Endothelial cell of umbilical vein (primary cell): ENCODE measurements around the gene GRIFIN. TPM values are rescaled to one million over a fixed set of nuclear protein-coding genes. Genes with fewer than 3 reads are reported as not detected.

Experiments
- BruUV-seq: library from RNA; stranded (reverse); fragments of 400-500 nt; replicated peaks from 2 replicates; lab custom pipeline; 2021; lab: Mats Ljungman, UMichigan
- CTCF ChIA-PET: fragments of 300-600, 350-600 bp; sonication (Branson Sonifier 250); formaldehyde crosslinking; loops from one replicate; lab custom pipeline; 2021; ENCODE audit warnings: antibody characterized with exemption, inconsistent platforms; lab: Charles Lee
- POLR2A ChIA-PET: fragments of 300-600, 350-600 bp; sonication (Branson Sonifier 250); formaldehyde crosslinking; loops from one replicate; lab custom pipeline; 2021; ENCODE audit warnings: antibody characterized with exemption, inconsistent platforms; lab: Charles Lee
- DNase-seq: peaks from one replicate; pipeline ENCODE4 v3.0.0-alpha.2; 2011; ENCODE audit warnings: low read depth, low spot score
- FAIRE-seq: peaks from 2 replicates; lab custom pipeline; 2011; peaks lifted over from hg19 to GRCh38; lab: Jason Lieb, UNC
- H2AFZ ChIP-seq: 2 replicates; pipeline ENCODE4 v1.6.0; 2012; ENCODE audit warnings: low read depth, low read length, control low read depth, inconsistent platforms
- H3K27ac ChIP-seq: 2 replicates; pipeline ENCODE4 v1.5.1; 2011; ENCODE audit warnings: low read depth, mild to moderate bottlenecking, control low read depth, low read length, moderate library complexity; ENCODE audit not compliant: insufficient read depth
- H3K27me3 ChIP-seq, 2 experiments: 2 replicates each; pipeline versions ENCODE4 v1.6.0 to v1.6.1; 2011; ENCODE audit warnings: low read length in 2 of 2, mixed read lengths in 1 of 2; ENCODE audit not compliant: control insufficient read depth in 2 of 2, insufficient read depth in 2 of 2
- H3K36me3 ChIP-seq, 2 experiments: 2 replicates in 1 of 2; 3 replicates in 1 of 2; pipeline ENCODE4 v1.5.1; 2011; ENCODE audit warnings: low read length in 2 of 2, mild to moderate bottlenecking in 1 of 2, moderate library complexity in 1 of 2; ENCODE audit not compliant: control insufficient read depth in 2 of 2, insufficient read depth in 2 of 2; ENCODE audit errors: extremely low read depth in 1 of 2
- H3K4me1 ChIP-seq: 3 replicates; pipeline ENCODE4 v1.5.1; 2011; ENCODE audit warnings: mild to moderate bottlenecking, low read length; ENCODE audit not compliant: control insufficient read depth, insufficient read depth; ENCODE audit errors: extremely low read depth
- H3K4me2 ChIP-seq: 2 replicates; pipeline ENCODE4 v1.6.1; 2011; ENCODE audit warnings: low read length, control low read depth, mixed read lengths; ENCODE audit not compliant: insufficient read depth
- H3K4me3 ChIP-seq, 3 experiments: fragments of 200-600 bp in 1 of 3; sonication (generic), shearing (Covaris generic) in 1 of 3; replicated peaks in 1 of 3; 2 replicates each; pipeline ENCODE4 v1.5.1; 2011 to 2016; ENCODE audit warnings: control low read depth in 3 of 3, low read length in 3 of 3, mild to moderate bottlenecking in 2 of 3, inconsistent platforms in 1 of 3, low read depth in 1 of 3, moderate library complexity in 1 of 3; ENCODE audit not compliant: insufficient read depth in 1 of 3
- H3K79me2 ChIP-seq: 2 replicates; pipeline ENCODE4 v1.6.0; 2012; ENCODE audit warnings: low read length, inconsistent platforms; ENCODE audit not compliant: control insufficient read depth, insufficient read depth
- H3K9ac ChIP-seq: replicated peaks from 2 replicates; pipeline ENCODE3; 2011; ENCODE audit warnings: low read length, control low read depth; ENCODE audit not compliant: insufficient read depth; ENCODE audit errors: extremely low read depth
- H3K9me1 ChIP-seq: replicated peaks from 3 replicates; pipeline ENCODE4 v1.6.0; 2011; ENCODE audit warnings: mild to moderate bottlenecking, low read length; ENCODE audit not compliant: control insufficient read depth, insufficient read depth; ENCODE audit errors: extremely low read depth
- H3K9me3 ChIP-seq: replicated peaks from 2 replicates; pipeline ENCODE4 v1.5.1; 2012; ENCODE audit warnings: low read length, inconsistent platforms; ENCODE audit not compliant: control insufficient read depth, insufficient read depth
- H4K20me1 ChIP-seq: replicated peaks from 2 replicates; pipeline ENCODE3; 2011; ENCODE audit warnings: mild to moderate bottlenecking, low read length; ENCODE audit not compliant: control insufficient read depth, insufficient read depth; ENCODE audit errors: extremely low read depth
- CTCF ChIP-seq, 2 donors: IDR thresholded peaks; 1 replicate in 1 of 2; 2 replicates in 1 of 2; pipeline ENCODE4 v1.5.1; 2011; ENCODE audit warnings: low read length in 2 of 2, mild to moderate bottlenecking in 2 of 2, moderate library complexity in 2 of 2, control low read depth in 1 of 2, inconsistent platforms in 1 of 2, low read depth in 1 of 2; ENCODE audit not compliant: insufficient read depth in 1 of 2; ENCODE audit errors: extremely low read depth in 1 of 2
- EZH2 ChIP-seq: IDR thresholded peaks from 2 replicates; pipeline ENCODE4 v1.6.1; 2012; ENCODE audit warnings: borderline replicate concordance, low read depth, mild to moderate bottlenecking, moderate library complexity, low read length, inconsistent platforms; ENCODE audit not compliant: severe bottlenecking
- FOS ChIP-seq: IDR thresholded peaks from 2 replicates; pipeline ENCODE4 v1.6.1; 2011; ENCODE audit warnings: mild to moderate bottlenecking, low read length, moderate library complexity, borderline replicate concordance; ENCODE audit not compliant: insufficient read depth
- GATA2 ChIP-seq: IDR thresholded peaks from 2 replicates; pipeline ENCODE4 v1.7.0; 2011; ENCODE audit warnings: low read depth, mild to moderate bottlenecking, moderate library complexity, mixed read lengths, low read length; ENCODE audit not compliant: insufficient read length, insufficient read depth
- JUN ChIP-seq: IDR thresholded peaks from 2 replicates; pipeline ENCODE4 v1.6.1; 2011; ENCODE audit warnings: borderline replicate concordance, low read depth; ENCODE audit not compliant: insufficient read length, insufficient read depth
- MAX ChIP-seq: IDR thresholded peaks from 2 replicates; pipeline ENCODE4 v1.6.1; 2011; ENCODE audit not compliant: insufficient read depth, insufficient read length
- MYC ChIP-seq: IDR thresholded peaks from one replicate; pipeline ENCODE4 v1.6.1; 2011; ENCODE audit warnings: mild to moderate bottlenecking, low read depth, low read length
- POLR2A ChIP-seq: IDR thresholded peaks from 2 replicates; pipeline ENCODE4 v1.6.1; 2012; ENCODE audit warnings: low read depth, mild to moderate bottlenecking, control low read depth, low read length
- POLR2AphosphoS5 ChIP-seq: IDR thresholded peaks from 2 replicates; pipeline ENCODE4 v1.6.1; 2012; ENCODE audit warnings: low read depth, mild to moderate bottlenecking, control low read depth, low read length, moderate library complexity; ENCODE audit not compliant: insufficient read depth
- dilution Hi-C: fragments of 300-500 bp; cut with MboI; formaldehyde crosslinking; loops from one replicate; pipeline ENCODE4 v1.15.0; 2019; ENCODE audit warnings: low sequenced_read_pairs; ENCODE audit not compliant: extremely low pct_ligation_motif_present
- intact Hi-C: fragments of 100-400 bp; cut with micrococcal nuclease; formaldehyde crosslinking; loops from one replicate; pipeline ENCODE4 v1.10.0; 2022
- polyA plus RNA-seq, 4 experiments: library from polyadenylated mRNA; depleted of rRNA in 3 of 4; stranded (reverse) in 3 of 4; unstranded in 1 of 4; fragments of >200 nt; gene quantifications; 2 replicates each; pipeline versions ENCODE4 v1.2.1 to v1.2.3, GENCODE V29; 2011 to 2012; ENCODE audit warnings: missing spikeins in 1 of 4
- total RNA-seq: library from RNA; stranded (reverse); gene quantifications from 2 replicates; pipeline ENCODE4 v1.2.3, GENCODE V29; 2021

The GRIFIN gene
- total and polyA plus RNA-seq, 2 donors (not counting 3 experiments of a cell fraction or from before 2014, with no cell fraction given), result not detected

GRCh38 chr7:2488681-2489080 lies 12.5 kb upstream of the GRIFIN start:
- no peak for FAIRE-seq
- Histone ChIP-seq H3K9ac (no peak overlapping the region), H3K27me3 (no peaks in the 10 kb centered on the region), H3K4me3 (no peak overlapping the region), H3K4me1 (no peaks in the 10 kb centered on the region), H3K27ac (no peak overlapping the region), H3K9me1 (no peaks in the 10 kb centered on the region), H3K9me3 (no peaks in the 10 kb centered on the region), H3K4me2 (no peak overlapping the region), H2AFZ (no peak overlapping the region), H4K20me1 (no peaks in the 10 kb centered on the region), H3K79me2 (no peaks in the 10 kb centered on the region), H3K36me3 (no peaks in the 10 kb centered on the region)
- BruUV-seq, result no TSS peak
- ChIA-PET CTCF (interaction anchor here (0.8 to 1.4 kb wide), 5 partner anchors 10 to 192 kb away, joined by 3 to 5 read pairs (median 3); no protein-coding TSS in a partner anchor), POLR2A (no interaction called here)
- TF ChIP-seq MYC (no peak), POLR2A (no peak), POLR2AphosphoS5 (no peak), EZH2 (no peak), FOS (no peak)
- intact Hi-C loops (no loop called here), dilution Hi-C loops (no loop called here)
- DNase-seq, result no peak

GRCh38 chr7:2488272-2488645 lies 12.1 kb upstream of the GRIFIN start:
- no peaks in the 10 kb centered on the region for H3K27me3 ChIP-seq
- no peaks in the 10 kb centered on the region for H3K4me1 ChIP-seq
- no peaks in the 10 kb centered on the region for H4K20me1 ChIP-seq
- POLR2A ChIA-PET, result no interaction called here
- no peak overlapping the region for H3K4me3 ChIP-seq
- no TSS peak for BruUV-seq
- intact Hi-C loops (no loop called here), dilution Hi-C loops (no loop called here)
- no peak overlapping the region for H3K27ac ChIP-seq
- no peaks in the 10 kb centered on the region for H3K36me3 ChIP-seq
- H3K4me2 ChIP-seq, result no peak overlapping the region
- H3K9ac ChIP-seq, result no peak overlapping the region
- H3K9me1 ChIP-seq, result no peaks in the 10 kb centered on the region
- FAIRE-seq (no peak), DNase-seq (no peak)
- CTCF ChIA-PET, result interaction anchor here (0.8 to 1.4 kb wide), 6 partner anchors 10 to 192 kb away, joined by 3 to 5 read pairs (median 3); no protein-coding TSS in a partner anchor
- TF ChIP-seq GATA2, result no peak
- TF ChIP-seq EZH2, result no peak
- no peak for TF ChIP-seq MAX
- TF ChIP-seq MYC, result no peak
- TF ChIP-seq FOS, result no peak
- no peak for TF ChIP-seq POLR2A
- TF ChIP-seq POLR2AphosphoS5, result no peak
- no peak for TF ChIP-seq JUN
- TF ChIP-seq CTCF (IDR thresholded peaks at IDR 0.05; ENCODE audit: extremely low read depth in 1 of 2, insufficient read depth in 1 of 2, low read depth in 1 of 2, low read length in 2 of 2), result no peak
- no peak overlapping the region for H2AFZ ChIP-seq
- H3K79me2 ChIP-seq, result no peaks in the 10 kb centered on the region
- no peaks in the 10 kb centered on the region for H3K9me3 ChIP-seq
